HL-60 (cell line): Measurements from ENCODE around the gene KRT28.

Source experiments
- DNase-seq, 2 experiments: peaks; one replicate each; pipeline ENCODE4 v3.0.0-alpha.2; 2010 to 2020; ENCODE audit warnings: low read depth in 1 of 2, low spot score in 1 of 2
- H3K27ac ChIP-seq: fragments of 250-450 bp; sonication (Bioruptor Pico); replicated peaks from 2 replicates; pipeline ENCODE4 v1.5.1; 2020; ENCODE audit warnings: mild to moderate bottlenecking, moderate library complexity
- H3K27me3 ChIP-seq: fragments of 250-450 bp; sonication (Bioruptor Pico); 2 replicates; pipeline ENCODE4 v1.5.1; 2021; ENCODE audit warnings: mild to moderate bottlenecking, moderate library complexity; ENCODE audit not compliant: insufficient read depth, poor library complexity, severe bottlenecking
- H3K4me3 ChIP-seq: replicated peaks from 2 replicates; pipeline ENCODE4 v1.5.1; 2011; ENCODE audit warnings: mild to moderate bottlenecking, control low read depth, low read length; ENCODE audit not compliant: insufficient read depth
- GABPA ChIP-seq: IDR thresholded peaks from 2 replicates; pipeline ENCODE4 v1.6.1; 2012; ENCODE audit warnings: low read depth
- POLR2AphosphoS5 ChIP-seq: IDR thresholded peaks from 2 replicates; pipeline ENCODE4 v1.6.1; 2012; ENCODE audit warnings: low read depth
- SPI1 ChIP-seq: IDR thresholded peaks from 2 replicates; pipeline ENCODE4 v1.6.1; 2012; ENCODE audit warnings: low read depth, mild to moderate bottlenecking, borderline replicate concordance
- TF ChIP-seq, protein P1 (sequence below): IDR thresholded peaks from 2 replicates; pipeline ENCODE4 v1.6.1; 2012; ENCODE audit warnings: low read depth; ENCODE audit not compliant: insufficient replicate concordance
- TF ChIP-seq, protein P2 (sequence below): IDR thresholded peaks from one replicate; pipeline ENCODE4 v1.5.1; 2011; ENCODE audit warnings: low read length, control low read depth, inconsistent platforms; ENCODE audit not compliant: insufficient read depth

The KRT28 gene

DNA sequence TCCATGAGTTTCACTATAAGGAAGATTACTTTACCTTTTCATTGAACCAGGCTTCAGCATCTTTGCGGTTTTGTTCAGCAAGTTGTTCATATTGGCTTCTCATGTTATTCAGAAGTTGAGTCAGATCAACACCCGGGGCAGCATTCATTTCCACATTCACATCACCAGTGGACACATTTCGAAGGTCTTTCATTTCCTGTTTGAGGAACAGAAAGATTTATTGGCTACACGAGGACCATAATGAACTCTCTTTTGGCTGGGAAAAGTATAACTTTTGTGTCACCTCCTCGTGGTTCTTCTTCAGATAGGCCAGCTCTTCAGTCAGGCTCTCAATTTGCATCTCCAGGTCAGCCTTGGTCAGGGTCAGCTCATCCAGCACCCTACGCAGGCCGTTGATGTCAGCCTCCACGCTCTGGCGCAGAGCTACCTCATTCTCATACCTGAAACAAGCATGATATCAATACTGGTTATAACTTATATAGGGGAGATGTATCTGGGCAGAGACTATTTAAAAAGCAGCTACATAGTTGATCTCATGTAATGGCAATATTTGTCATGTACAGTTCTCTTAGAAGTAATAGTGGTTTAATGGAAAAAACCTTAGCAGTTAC, 20.6 kb upstream of the KRT28 start:
- no peak overlapping the region for H3K27ac ChIP-seq
- H3K27me3 ChIP-seq = no peaks in the 10 kb centered on the region
- DNase-seq = no peak
- TF ChIP-seq, protein P1, sequence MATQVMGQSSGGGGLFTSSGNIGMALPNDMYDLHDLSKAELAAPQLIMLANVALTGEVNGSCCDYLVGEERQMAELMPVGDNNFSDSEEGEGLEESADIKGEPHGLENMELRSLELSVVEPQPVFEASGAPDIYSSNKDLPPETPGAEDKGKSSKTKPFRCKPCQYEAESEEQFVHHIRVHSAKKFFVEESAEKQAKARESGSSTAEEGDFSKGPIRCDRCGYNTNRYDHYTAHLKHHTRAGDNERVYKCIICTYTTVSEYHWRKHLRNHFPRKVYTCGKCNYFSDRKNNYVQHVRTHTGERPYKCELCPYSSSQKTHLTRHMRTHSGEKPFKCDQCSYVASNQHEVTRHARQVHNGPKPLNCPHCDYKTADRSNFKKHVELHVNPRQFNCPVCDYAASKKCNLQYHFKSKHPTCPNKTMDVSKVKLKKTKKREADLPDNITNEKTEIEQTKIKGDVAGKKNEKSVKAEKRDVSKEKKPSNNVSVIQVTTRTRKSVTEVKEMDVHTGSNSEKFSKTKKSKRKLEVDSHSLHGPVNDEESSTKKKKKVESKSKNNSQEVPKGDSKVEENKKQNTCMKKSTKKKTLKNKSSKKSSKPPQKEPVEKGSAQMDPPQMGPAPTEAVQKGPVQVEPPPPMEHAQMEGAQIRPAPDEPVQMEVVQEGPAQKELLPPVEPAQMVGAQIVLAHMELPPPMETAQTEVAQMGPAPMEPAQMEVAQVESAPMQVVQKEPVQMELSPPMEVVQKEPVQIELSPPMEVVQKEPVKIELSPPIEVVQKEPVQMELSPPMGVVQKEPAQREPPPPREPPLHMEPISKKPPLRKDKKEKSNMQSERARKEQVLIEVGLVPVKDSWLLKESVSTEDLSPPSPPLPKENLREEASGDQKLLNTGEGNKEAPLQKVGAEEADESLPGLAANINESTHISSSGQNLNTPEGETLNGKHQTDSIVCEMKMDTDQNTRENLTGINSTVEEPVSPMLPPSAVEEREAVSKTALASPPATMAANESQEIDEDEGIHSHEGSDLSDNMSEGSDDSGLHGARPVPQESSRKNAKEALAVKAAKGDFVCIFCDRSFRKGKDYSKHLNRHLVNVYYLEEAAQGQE = no peak
- no peak for TF ChIP-seq SPI1
- no peak for TF ChIP-seq GABPA
- TF ChIP-seq POLR2AphosphoS5 = no peak
- TF ChIP-seq, protein P2, sequence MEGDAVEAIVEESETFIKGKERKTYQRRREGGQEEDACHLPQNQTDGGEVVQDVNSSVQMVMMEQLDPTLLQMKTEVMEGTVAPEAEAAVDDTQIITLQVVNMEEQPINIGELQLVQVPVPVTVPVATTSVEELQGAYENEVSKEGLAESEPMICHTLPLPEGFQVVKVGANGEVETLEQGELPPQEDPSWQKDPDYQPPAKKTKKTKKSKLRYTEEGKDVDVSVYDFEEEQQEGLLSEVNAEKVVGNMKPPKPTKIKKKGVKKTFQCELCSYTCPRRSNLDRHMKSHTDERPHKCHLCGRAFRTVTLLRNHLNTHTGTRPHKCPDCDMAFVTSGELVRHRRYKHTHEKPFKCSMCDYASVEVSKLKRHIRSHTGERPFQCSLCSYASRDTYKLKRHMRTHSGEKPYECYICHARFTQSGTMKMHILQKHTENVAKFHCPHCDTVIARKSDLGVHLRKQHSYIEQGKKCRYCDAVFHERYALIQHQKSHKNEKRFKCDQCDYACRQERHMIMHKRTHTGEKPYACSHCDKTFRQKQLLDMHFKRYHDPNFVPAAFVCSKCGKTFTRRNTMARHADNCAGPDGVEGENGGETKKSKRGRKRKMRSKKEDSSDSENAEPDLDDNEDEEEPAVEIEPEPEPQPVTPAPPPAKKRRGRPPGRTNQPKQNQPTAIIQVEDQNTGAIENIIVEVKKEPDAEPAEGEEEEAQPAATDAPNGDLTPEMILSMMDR = no peak
- no peak overlapping the region for H3K4me3 ChIP-seq

DNA sequence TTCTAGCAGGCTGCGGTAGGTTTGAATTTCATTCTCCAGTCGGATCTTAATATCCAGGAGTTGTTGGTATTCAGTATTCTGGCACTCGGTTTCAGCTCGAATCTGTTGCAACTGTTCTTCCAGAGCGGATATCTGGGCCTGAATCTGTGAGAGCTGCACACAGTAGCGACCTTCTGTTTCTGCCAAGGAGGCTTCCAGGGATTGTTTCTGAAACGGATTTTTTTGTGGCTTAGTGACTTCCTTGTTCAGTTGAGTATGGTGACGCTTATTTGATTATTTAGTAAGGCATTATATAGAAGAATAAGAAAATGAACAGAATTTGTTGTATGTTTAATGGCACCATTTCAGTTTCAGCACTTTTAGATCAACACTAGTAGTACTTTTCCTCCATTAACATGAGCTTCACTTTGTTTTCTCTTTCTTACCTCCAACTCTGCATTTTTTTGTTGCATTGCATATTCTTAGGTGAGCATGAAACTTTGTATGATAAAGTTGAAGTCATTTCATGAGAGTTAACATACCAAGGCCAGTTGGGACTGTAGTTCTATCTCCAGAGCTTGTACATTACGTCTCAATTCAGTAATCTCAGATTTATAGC, 19.9 kb upstream of the KRT28 start:
- H3K27ac ChIP-seq = peak overlapping the region; percentile 56

DNA sequence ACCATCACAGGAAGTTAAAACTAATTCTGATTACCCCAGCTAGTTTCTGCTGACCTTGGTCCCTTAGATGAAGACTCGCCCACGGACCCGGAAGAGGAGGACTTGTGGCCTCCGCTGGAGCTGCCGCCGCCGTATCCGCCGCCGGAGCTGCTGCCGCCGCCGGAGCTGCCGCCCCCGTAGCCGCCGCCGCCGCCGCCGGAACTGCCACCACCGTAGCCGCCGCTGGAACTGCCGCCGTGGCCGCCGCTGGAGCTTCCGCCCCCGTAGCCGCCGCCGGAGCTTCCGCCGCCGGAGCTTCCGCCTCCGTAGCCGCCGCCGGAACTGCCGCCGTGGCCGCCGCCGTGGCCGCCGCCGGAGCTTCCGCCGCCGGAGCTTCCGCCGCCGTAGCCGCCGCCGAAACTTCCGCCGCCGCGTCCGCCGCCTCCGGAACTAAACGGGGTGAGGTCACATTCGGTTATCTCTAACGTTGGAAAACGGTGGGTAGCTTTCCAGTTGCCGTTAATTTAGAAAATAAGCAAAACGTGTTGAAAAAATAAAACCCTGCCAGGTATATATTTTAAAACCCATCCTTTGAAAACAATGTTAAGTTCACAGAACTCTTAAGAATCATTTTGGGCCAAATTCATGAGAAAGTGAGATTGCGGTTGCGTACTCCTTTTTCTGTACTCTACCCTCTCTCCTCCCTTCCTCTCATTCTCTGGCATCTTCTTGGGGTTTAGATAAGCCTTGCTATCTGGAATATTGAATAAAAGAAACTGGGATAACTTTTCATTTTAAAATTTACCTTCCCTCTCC, 19.2 kb upstream of the KRT28 start:
- Histone ChIP-seq H3K27me3 (no peaks in the 10 kb centered on the region), H3K27ac (peak overlapping the region; percentile 63), H3K4me3 (peak overlapping the region; percentile 65)
- TF ChIP-seq GABPA (peak; percentile 81), SPI1 (peak; percentile 11; the same call in 1 of the 2 replicates), POLR2AphosphoS5 (no peak)
- TF ChIP-seq, protein P1 = peak; percentile 10
- TF ChIP-seq, protein P2 = no peak
- DNase-seq = peak; percentile 33 to 81

More for the DNA sequence above, 19.9 kb upstream of the KRT28 start:
- Histone ChIP-seq H3K4me3 (peak overlapping the region; percentile 51), H3K27me3 (no peaks in the 10 kb centered on the region)
- TF ChIP-seq POLR2AphosphoS5 = no peak
- TF ChIP-seq, protein P1 = no peak
- TF ChIP-seq, protein P2 = no peak
- TF ChIP-seq GABPA = no peak
- no peak for TF ChIP-seq SPI1
- peak in 1 of 2 experiments; percentile 15 for DNase-seq
